Peyer's patch (tissue), 4 donors: Measurements from ENCODE around the gene LRRC28. TPM values are rescaled to one million over a fixed set of nuclear protein-coding genes. Genes with fewer than 3 reads are reported as not detected.

Experiments
- DNase-seq, 3 donors: peaks; one replicate each; pipeline ENCODE4 v3.0.0-alpha.2; 2017 to 2019
- H3K27ac ChIP-seq, 4 donors: fragments of 200-600 bp; sonication (generic); one replicate each; pipeline ENCODE4 v1.5.1; 2016 to 2019
- H3K27me3 ChIP-seq, 2 donors: fragments of 200-600 bp; sonication (generic); one replicate each; pipeline ENCODE4 v1.5.1; 2019
- H3K36me3 ChIP-seq, 3 donors: fragments of 200-600 bp; sonication (generic); one replicate each; pipeline ENCODE4 v1.5.1; 2016 to 2019
- H3K4me1 ChIP-seq, 4 donors: fragments of 200-600 bp; sonication (generic); one replicate each; pipeline ENCODE4 v1.5.1; 2016 to 2019
- H3K4me3 ChIP-seq, 4 donors: fragments of 200-600 bp; sonication (generic); 1 replicate in 3 of 4; 2 replicates in 1 of 4; pipeline ENCODE4 v1.5.1; 2016 to 2019; ENCODE audit warnings: mild to moderate bottlenecking in 1 of 4
- H3K9me3 ChIP-seq, 4 donors: fragments of 200-600 bp; sonication (generic); one replicate each; pipeline ENCODE4 v1.5.1; 2016 to 2019; ENCODE audit warnings: mild to moderate bottlenecking in 1 of 4
- POLR2A ChIP-seq, 2 donors: fragments of 450-650 bp; IDR thresholded peaks; one replicate each; pipeline ENCODE4 v1.5.1; 2017; ENCODE audit warnings: antibody characterized with exemption in 2 of 2, mild to moderate bottlenecking in 2 of 2, moderate library complexity in 2 of 2
- total RNA-seq, 4 donors: library from RNA; depleted of rRNA; stranded (reverse); fragments of >200 nt; gene quantifications; one replicate each; pipeline ENCODE4 v1.1.0, GENCODE V29; 2016
- TF ChIP-seq, protein P1 (sequence below), 6 experiments: fragments of 450-650 bp in 4 of 6; fragments of 200-600 bp in 2 of 6; sonication (generic) in 1 of 6; IDR thresholded peaks; one replicate each; pipeline ENCODE4 v1.5.1; 2017 to 2019; ENCODE audit warnings: antibody characterized with exemption in 6 of 6, mild to moderate bottlenecking in 3 of 6, moderate library complexity in 1 of 6

The LRRC28 gene
- total RNA-seq, 4 donors from 2014 or later = 62.7 to 197 (median 157) TPM

DNA sequence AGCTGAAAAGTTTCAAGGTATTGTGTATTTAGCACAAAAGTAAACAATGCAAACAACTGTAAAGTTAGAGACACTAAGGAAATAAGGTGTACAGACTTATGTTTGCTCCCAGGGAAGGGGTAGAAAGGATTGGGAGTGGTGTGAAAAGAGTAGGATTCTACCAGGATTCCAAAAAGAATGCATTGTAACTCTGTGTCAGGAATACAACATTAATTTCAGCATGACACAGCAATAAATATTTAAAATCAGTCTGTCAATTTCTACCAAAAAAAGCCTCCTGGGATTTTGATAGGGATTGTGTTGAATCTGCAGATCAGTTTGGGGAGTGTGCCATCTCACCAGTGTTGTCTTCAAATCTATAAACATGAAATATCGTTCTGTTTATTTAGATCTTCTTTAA lies 73.4 kb downstream of the LRRC28 start:
- H3K9me3 ChIP-seq = no peaks in the 10 kb centered on the region
- TF ChIP-seq, protein P1, sequence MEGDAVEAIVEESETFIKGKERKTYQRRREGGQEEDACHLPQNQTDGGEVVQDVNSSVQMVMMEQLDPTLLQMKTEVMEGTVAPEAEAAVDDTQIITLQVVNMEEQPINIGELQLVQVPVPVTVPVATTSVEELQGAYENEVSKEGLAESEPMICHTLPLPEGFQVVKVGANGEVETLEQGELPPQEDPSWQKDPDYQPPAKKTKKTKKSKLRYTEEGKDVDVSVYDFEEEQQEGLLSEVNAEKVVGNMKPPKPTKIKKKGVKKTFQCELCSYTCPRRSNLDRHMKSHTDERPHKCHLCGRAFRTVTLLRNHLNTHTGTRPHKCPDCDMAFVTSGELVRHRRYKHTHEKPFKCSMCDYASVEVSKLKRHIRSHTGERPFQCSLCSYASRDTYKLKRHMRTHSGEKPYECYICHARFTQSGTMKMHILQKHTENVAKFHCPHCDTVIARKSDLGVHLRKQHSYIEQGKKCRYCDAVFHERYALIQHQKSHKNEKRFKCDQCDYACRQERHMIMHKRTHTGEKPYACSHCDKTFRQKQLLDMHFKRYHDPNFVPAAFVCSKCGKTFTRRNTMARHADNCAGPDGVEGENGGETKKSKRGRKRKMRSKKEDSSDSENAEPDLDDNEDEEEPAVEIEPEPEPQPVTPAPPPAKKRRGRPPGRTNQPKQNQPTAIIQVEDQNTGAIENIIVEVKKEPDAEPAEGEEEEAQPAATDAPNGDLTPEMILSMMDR (IDR thresholded peaks at IDR 0.05) = no peak
- no peak for TF ChIP-seq POLR2A (IDR thresholded peaks at IDR 0.05)
- H3K36me3 ChIP-seq = no peaks in the 10 kb centered on the region
- no peak for DNase-seq
- no peaks in the 10 kb centered on the region for H3K27me3 ChIP-seq
- no peaks in the 10 kb centered on the region for H3K4me1 ChIP-seq
- no peak overlapping the region for H3K4me3 ChIP-seq
- H3K27ac ChIP-seq = no peak overlapping the region

DNA sequence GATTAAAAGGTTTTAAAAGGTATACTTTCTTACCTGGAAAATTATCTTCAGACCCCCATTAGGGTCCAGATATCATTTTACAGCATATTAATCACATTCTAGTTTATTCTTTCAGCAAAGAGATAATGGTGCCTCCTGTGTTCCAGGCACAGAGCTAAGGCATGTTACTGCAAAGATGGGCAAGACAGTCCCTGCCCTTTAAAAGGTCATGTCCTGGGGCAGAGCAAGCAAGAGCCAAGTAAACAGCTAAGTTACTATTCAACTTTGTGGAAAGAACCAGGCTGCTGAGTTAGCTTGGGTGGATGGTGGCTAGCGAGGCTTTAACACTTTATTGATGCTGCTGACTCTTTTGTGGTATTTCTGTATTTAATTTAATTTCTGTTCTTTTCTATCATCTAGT lies 75.0 kb downstream of the LRRC28 start:
- no peaks in the 10 kb centered on the region for H3K4me1 ChIP-seq
- no peaks in the 10 kb centered on the region for H3K9me3 ChIP-seq
- H3K27ac ChIP-seq = no peak overlapping the region
- H3K27me3 ChIP-seq = no peaks in the 10 kb centered on the region
- H3K4me3 ChIP-seq = no peak overlapping the region
- TF ChIP-seq POLR2A (IDR thresholded peaks at IDR 0.05) = no peak
- TF ChIP-seq, protein P1 (IDR thresholded peaks at IDR 0.05) = no peak
- no peak for DNase-seq
- H3K36me3 ChIP-seq = no peaks in the 10 kb centered on the region

DNA sequence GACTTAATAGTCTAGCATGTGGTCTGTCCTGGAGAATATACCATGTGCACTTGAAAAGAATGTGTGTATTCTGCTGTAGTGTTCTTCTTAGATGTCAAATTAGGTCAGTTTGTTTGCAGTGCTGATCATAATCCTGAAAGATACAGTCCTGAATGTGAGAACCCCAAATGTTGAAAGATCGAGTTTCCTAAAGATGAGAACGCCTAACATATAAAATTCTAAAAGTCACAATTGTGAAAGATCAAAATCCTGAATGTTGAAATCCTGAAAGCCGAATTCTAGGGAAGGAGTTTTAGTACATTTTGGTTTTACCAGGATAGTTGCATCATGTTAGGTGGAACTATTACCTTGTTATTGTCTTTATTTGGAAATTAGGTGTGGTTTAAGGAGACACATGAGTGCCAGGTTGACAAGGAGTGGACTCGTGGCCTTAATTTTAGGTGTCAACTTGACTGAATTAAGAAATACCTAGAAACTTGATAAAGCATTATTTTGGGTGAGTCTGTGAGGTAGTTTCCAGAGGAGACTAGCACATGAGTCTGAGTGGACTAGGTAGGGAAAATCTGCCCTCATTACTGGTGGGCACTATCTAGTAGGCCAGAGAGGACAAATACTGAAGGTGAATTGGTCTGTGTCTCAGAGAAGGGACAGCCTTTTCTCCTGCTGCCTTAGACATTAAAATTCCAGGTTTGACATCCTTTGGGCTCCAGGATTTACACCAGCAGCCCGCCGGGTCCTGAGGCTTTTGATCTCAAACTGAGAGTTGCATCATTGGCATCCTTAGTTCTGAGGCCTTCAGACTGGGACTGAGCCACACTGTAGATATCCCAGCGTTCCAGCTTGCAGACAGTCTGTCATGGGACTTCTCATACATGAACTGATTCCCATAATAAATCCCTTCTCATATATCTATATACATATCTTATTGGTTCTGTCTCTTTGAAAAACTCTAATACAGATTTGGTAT lies 77.1 kb downstream of the LRRC28 start:
- H3K4me3 ChIP-seq = no peak overlapping the region
- TF ChIP-seq, protein P1 (IDR thresholded peaks at IDR 0.05) = no peak
- TF ChIP-seq POLR2A (IDR thresholded peaks at IDR 0.05) = no peak
- H3K27ac ChIP-seq = no peak overlapping the region
- H3K27me3 ChIP-seq = no peaks in the 10 kb centered on the region
- no peaks in the 10 kb centered on the region for H3K36me3 ChIP-seq
- no peak for DNase-seq
- no peaks in the 10 kb centered on the region for H3K9me3 ChIP-seq
- H3K4me1 ChIP-seq = no peaks in the 10 kb centered on the region

DNA sequence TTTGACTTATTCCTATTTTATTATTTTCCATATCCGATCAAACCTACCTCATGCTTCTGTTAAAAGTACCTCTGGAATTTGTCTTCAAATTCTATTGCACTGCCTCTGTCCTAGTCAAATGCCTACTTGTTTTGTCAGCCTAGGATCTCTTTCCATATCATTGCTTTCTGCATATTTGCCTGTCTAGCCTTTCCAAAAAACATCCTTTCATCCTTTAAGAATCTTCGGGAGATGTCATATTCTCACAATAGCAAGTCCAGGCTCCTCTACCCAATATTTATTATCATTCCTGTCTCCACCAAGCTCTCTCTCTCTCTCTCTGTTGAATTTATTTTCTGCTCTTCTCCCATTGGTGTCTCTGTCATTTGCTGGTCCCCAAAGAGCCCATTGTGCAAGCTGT lies 80.1 kb downstream of the LRRC28 start:
- Histone ChIP-seq H3K36me3 (peaks cover 0 to 5% (median 0%) of the 10 kb centered on the region in 3 donors), H3K27me3 (no peaks in the 10 kb centered on the region), H3K4me1 (no peaks in the 10 kb centered on the region)

DNA sequence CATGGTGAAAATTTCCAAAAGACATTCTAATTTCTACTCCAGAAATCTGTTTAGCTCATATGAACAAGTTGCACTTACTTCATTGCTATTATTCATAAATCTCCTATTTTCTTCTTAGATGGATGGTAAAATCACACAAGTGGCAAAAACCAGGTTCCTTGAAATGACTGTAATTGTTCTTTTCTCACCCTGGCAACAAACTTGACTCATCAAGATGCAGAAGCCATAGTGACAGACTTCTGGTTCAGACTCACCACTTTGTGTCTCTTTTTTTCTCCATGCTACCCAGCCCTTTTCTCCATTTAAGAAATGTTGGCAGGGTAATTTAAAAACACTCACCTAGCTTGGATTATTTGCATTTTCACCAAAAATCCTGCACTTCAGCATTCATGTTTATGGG lies 82.1 kb downstream of the LRRC28 start:
- DNase-seq = no peak
- TF ChIP-seq, protein P1 (IDR thresholded peaks at IDR 0.05) = no peak
- no peak for TF ChIP-seq POLR2A (IDR thresholded peaks at IDR 0.05)
- no peak overlapping the region for H3K27ac ChIP-seq
- H3K4me1 ChIP-seq = no peaks in the 10 kb centered on the region
- peaks cover 0 to 18% (median 0%) of the 10 kb centered on the region in 3 donors for H3K36me3 ChIP-seq
- no peak overlapping the region for H3K4me3 ChIP-seq
- no peaks in the 10 kb centered on the region for H3K9me3 ChIP-seq
- no peaks in the 10 kb centered on the region for H3K27me3 ChIP-seq

More for the DNA sequence above, 80.1 kb downstream of the LRRC28 start:
- Histone ChIP-seq H3K27ac (no peak overlapping the region), H3K4me3 (no peak overlapping the region), H3K9me3 (no peaks in the 10 kb centered on the region)
- DNase-seq = no peak
- TF ChIP-seq, protein P1 (IDR thresholded peaks at IDR 0.05) = no peak
- no peak for TF ChIP-seq POLR2A (IDR thresholded peaks at IDR 0.05)
